GM12878 (cell line): ENCODE measurements around the gene SOX4.

Experiments used
- BRCA1 ChIP-seq: IDR thresholded peaks from 2 replicates; pipeline ENCODE4 v1.6.1; 2011; ENCODE audit warnings: low read depth, low read length, improper control_type of control experiment
- CHD2 ChIP-seq: IDR thresholded peaks from 2 replicates; pipeline ENCODE4 v1.6.1; 2011; ENCODE audit warnings: low read depth, low read length, improper control_type of control experiment, borderline replicate concordance
- EZH2 ChIP-seq: IDR thresholded peaks from 2 replicates; pipeline ENCODE4 v1.6.1; 2012; ENCODE audit warnings: low read depth, mild to moderate bottlenecking, control low read depth, inconsistent platforms, low read length, borderline replicate concordance; ENCODE audit not compliant: control insufficient read depth
- PKNOX1 ChIP-seq: fragments of 450-650 bp; IDR thresholded peaks from 2 replicates; pipeline ENCODE4 v1.6.1; 2016; ENCODE audit warnings: mild to moderate bottlenecking
- POLR2A ChIP-seq: IDR thresholded peaks from 2 replicates; pipeline ENCODE4 v1.6.1; 2011; ENCODE audit warnings: low read depth, mild to moderate bottlenecking, low read length
- SPI1 ChIP-seq: IDR thresholded peaks from 2 replicates; pipeline ENCODE4 v1.6.1; 2011; ENCODE audit warnings: low read depth, mild to moderate bottlenecking, low read length, moderate library complexity, borderline replicate concordance; ENCODE audit not compliant: insufficient read depth
- USF1 ChIP-seq: IDR thresholded peaks from 2 replicates; pipeline ENCODE4 v1.6.1; 2011; ENCODE audit warnings: borderline replicate concordance, low read depth, mild to moderate bottlenecking, moderate library complexity, mixed read lengths, low read length; ENCODE audit not compliant: insufficient read depth; ENCODE audit errors: extremely low read length

GRCh38 chr6:21636876-21637275 lies 43.3 kb downstream of the SOX4 start:
- TF ChIP-seq USF1 (no peak), BRCA1 (no peak), PKNOX1 (no peak), SPI1 (no peak), CHD2 (no peak), EZH2 (no peak), POLR2A (no peak)
